Measurements from ENCODE around the gene GLT1D1.

Gene GLT1D1

DNA sequence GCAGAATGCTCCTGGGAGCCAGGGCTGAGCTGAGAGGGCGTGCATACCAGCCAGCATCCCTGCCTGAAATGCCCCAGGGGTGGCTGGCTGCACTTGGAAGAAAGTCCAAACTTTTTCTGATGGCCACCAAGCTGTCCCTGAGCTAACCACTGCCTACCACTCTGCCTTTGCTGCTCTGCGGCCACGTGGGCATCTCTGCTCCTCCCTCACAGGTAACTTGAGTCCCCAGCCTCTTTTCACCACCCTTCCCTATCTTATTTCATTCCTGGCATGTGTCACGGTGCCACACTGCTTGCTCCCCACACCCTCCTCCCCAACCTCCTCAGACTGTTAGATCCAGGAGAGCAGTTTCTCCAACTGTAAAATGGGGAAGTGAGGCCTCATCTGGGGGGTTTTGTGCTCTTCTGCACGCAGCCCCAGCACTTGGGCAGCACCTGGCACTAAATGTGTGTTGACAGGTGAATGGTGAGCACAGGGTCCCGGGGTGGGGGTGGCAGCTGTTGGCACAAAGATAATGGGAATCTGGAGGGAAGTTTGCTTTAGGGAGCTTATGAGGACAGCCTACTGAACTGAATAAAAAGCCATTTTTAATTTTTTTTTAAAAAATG is 113.0 kb downstream of the GLT1D1 start:
- no peak for DNase-seq (ENCODE audit: low read depth)

DNA sequence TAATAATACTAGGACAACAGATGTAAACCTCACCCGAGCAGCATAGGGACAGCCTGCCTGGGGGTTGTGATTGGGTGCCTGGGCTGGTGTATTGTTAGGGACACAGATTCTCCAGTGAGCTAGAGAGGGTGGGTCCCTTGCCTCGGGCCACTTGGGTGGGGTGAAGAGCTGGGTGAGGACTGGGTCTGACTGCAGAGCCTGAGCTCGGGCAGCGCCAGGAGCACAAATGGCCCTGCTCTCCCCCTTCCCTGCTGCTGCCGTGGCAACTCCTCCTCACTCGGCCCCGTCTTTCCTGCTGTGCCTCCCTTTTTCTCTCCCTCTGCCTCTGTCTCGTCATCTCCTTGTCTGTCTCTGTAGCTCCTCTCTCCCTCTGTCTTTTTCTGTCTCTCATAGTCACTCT is 115.4 kb downstream of the GLT1D1 start:
- DNase-seq (ENCODE audit: low read depth): no peak

DNA sequence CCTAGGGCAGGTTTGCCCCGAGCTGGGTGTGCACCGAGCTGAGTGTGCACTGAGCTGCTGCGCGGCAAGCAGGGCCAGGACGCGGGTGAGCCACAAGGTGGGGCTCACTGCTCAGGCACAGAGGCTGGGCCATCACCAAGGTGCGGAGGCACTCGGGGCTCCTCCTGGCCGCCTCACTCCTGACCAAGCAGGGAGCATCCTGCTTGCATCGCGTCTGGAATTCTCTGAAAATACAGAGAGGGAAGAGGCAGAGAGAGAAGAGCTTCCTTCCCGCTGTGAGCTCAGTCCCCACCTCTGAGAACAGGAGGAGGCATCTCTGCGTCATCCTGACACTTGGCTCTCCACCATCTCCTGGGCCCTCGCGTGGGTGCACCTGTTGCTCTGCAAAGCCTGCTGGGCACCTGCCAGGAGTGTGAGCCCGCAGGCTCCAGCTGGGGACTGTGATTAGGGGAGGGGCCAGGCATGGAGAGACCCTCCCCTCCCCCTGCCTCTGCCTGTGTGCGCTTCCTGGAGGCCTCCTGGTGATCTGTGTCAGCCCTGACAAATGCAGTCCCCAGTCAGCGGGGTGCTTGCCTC is 116.3 kb downstream of the GLT1D1 start:
- DNase-seq (ENCODE audit: low read depth): no peak

DNA sequence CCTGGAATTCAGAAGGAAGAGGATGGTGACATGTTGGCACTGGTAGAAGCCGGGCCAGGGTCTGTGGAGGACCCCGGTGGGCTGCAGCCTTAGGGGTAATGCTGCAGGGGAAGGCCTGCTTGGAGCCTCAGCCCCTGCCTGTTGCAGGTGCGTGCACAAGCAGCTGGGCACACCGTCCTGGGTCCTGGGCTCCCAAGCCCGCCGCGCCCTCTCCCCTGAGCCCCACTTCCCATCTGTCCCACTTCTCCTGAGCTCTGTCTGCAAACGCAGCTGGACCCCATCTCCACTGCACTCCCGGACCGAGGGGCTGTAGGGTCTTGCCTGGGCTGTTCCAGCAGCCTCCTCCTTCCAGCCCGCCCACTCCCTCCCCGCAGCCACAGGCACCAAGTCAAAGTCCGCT is 116.8 kb downstream of the GLT1D1 start:
- no peak for DNase-seq (ENCODE audit: low read depth)

DNA sequence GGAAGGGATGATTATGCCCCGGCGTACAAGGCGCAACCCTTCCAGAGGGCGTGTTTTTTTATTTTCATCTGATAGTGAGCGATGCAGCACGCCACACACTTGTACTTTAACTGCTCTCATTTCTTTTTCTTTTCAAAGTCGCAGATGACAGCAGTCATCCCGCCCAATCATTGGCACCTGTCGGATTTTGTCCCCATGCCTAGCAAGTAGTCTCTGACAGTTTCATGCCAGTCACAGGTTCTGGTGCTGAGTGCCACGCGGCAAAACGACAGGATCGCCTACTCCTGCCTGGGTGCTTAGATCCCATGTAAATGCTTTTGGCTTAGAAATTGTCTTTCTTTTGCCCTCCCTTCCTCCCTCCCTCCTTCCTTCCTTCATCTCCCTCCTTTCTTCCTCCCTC is 117.7 kb downstream of the GLT1D1 start:
- no peak for DNase-seq (ENCODE audit: low read depth)

DNA sequence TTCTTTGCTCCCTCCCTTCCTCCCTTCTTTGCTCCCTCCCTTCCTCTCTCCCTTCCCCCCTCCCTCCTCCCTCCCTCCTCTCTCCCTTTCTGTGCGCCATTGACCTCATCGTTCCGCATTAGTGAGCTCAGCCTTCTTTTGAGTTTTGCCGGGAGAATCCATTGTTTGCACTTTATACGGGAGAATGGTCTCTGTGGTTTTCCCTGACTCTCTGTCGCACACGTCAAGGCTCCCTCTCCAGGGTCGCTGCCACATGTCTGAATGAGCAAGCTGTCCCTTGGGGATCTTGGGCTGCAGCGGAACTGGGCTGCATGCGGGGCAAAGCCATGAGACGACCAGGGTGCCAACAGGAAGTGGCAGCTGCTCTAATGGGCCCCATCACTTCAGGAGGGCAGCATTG is 118.5 kb downstream of the GLT1D1 start:
- no peak for DNase-seq (ENCODE audit: low read depth)

DNA sequence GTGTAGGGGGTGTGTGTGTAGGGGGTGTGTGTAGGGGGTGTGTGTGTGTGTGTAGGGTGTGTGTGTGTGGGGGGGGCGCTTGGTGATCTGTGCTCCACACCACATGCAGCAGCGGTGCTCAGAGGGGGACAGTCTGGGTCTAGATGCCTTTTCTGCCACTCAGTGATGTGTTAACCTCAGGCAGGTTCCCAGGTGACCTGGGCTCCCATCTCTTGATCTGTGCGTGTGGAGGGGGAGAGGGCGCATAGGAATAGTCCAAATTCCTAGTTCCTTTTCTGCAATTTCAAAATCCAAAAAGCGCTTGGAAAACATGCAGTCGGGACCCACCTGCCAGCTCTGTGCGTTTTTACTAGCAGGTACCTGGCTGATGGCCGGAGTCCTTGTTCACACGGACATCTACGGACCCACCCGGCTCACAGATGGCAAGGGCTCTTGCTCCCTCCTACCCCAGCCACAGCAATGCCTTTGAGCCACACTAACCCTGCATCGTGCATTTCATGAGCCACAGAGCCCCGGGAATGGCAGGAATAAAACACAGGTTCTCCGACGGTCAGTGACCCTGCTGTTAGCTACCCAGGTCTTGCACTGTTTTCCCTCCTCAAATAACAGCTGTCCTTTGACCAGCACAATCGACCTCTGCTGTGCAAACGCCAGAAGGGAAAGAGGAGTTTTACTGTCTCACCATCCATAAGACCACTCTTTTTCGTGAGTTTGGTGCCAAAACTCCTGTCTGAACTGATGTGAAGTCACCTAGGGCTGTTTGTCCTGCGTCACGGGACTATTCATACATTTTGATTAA is 120.8 kb downstream of the GLT1D1 start:
- DNase-seq (ENCODE audit: low read depth): no peak

DNA sequence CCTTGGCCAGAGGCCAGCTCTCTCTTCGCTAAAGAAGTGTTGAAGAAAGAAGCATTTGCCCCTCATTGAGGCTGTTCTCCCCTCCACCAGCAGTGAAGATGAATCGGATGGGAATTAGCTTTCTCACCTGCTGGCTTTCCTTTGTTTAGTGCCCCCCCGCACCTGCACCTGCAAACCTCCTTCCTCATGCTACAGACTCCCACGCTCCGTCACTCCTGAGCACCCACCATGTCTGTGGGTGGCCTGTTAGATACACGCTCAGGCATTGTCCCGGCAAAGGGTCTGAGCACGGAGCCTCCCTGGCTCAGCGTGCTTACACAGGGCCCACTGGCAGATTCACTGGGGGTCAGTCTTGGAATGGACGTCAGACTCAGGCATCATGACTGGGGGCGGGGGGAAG is 121.6 kb downstream of the GLT1D1 start:
- DNase-seq (ENCODE audit: low read depth): no peak

DNA sequence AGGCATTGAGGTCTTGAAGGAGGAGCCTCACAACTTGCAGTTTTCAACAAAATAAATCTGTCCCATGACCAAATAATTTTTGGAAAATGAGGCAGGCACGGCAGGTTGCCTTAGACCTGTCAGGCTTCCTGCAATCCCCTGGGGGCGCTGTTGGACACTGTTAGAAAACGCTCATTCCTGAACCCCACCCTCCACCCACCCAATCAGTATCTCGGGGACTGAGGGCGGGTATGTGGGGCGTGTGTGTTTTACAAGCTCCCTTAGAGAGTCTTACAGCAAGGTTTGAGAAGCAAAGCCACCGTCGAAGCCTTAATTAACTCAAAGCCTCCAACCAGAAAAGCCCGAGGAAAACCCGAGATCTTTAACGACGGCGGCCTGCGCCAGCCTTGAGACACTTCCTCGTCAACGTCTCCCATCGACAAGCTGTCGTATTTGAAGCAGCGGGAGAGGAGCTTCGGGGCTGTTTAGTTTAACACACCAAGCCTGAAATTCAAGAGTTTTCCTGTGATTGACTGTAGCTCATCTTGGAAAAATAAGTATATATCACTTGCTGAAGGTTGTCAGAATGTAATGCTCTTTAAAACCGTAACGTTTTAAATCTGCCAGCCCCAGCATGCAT is 123.0 kb downstream of the GLT1D1 start:
- no peak for DNase-seq (ENCODE audit: low read depth)

DNA sequence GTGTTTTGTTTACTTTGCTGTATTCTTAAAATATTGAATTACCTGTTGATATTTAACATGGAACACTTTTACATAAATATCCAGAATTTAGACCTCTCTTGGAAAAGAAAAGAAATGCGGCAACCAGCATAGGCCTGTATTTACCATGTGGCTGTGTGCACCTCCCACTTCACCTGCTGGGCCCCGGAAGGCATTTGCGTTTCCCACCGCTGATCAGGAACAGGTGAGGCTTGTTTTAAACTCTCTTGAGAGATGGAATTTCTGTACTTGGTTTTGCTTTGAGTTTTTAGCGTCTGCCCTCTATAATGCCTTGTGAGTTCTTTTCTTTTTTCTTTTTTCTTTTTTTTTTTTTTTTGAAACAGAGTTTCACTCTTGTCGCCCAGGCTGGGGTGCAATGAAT is 124.2 kb downstream of the GLT1D1 start:
- DNase-seq (ENCODE audit: low read depth): no peak

DNA sequence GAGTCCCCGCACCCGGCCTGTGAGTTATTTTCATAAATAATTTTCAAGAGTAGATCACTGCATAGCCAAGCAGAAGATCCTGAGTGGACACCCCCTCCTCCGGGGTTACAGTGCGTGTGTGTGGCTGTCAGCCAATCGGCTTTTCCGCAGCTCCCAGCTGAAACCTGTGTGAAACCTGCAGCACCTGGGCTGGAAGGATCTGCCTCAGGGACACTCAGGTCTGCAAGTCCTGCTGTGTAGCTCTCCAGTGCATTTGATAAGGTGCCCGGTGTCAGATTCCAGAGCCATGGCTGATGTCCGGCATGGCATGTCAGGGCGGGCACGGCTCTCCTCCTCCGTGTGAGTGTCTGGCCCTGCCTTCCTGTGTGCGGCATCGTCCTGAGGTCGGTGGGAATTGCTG is 124.8 kb downstream of the GLT1D1 start:
- DNase-seq (ENCODE audit: low read depth): no peak

DNA sequence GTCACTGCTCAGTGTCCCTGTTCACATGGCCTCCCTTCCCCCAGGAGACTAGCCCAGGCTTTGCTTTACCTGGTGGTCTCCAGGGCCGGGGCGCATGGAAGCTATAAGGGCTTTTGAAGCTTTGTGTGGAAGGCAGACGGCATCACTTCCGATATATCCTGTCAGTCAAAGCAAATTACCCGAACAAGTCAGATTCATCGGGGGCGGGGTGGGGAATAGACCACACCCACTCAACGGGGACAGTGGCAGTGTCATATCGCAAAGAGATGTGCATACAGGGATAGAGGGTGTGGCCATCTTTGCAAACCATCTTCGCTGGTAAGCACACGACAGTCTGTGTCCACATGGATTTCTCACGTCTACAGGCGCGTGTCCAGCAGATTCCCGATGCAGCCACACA is 127.3 kb downstream of the GLT1D1 start:
- DNase-seq (ENCODE audit: low read depth): no peak

DNA sequence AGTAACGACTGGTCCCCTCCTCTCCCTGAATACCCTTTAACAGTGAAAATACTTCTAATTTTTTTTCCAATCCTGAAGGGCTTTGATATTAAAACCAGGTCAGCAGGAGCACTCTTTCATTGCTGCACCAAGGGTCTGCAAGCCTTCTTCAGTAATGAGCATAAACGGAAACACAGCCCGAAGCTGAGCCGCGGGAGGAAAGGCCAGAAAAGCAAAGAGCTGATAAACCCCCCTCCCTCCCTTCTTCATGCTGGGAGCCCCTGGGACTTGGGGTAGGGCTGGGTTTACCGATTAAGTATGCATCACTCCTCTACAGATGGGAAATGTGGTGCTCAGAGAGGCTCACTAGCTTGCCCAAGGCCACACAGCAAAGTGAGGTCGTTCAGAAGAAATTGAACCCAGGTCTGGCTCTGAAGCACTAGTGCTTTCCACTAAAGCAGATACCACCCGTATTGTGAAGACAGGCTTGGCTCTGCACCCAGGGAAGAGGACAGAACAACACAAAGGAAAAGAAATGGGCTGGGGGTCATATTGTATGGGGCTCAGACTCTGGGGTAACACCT is 128.8 kb downstream of the GLT1D1 start:
- no peak for DNase-seq (ENCODE audit: low read depth)

DNA sequence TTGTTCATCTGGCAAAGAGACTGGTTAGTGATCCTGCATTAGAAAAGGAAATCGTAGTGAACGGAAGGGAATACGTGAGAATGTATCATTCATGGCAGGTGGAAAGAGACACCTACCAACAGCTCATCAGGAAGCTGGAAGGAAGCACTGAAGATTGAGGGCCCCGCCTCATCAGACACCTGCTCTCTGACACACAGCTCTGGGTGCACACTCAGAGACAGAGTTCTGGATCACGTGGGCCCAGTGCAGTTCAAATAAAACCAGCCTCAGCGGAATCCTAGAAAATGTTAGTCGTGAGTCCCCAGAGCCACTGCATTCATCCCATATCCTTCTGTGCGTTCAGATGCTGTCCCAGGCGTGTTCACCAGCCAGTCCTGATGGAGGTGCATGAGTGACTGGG is 129.7 kb downstream of the GLT1D1 start:
- no peak for DNase-seq (ENCODE audit: low read depth)

DNA sequence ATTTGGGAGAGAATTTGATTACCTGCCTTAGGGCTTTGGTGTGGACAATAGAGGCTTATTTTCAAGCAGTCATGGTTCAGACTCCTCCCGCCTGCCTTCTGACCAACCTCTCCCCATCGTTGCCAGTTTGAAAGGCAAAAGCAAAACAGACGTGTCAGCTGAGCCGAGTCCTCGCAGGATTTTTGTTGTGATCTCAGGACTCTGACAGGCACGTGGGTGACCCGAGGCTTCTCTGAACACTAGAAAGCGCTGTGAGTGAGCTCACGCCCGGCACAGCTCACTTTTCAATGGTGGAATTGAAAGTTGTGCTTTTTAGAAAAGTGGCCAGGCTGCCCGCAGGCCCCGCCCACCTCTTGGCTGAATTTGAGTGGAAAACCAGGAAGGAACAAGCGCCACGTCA is 130.1 kb downstream of the GLT1D1 start:
- DNase-seq (ENCODE audit: low read depth): no peak

DNA sequence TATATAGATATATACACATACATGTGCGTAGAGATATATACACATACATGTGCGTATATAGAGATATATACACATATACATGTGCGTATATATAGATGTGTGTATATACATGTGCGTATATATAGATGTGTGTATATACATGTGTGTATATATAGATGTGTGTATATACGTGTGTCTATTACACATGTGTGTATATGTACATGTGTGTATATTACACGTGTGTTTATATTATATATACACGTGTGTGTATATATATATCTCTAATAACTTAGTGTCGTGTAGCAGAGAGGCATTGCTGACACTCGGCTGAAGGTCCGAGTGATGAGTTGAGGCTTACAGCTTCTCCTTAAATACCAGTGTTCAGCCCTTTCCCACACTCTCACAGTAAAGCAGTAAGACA is 133.7 kb downstream of the GLT1D1 start:
- no peak for DNase-seq (ENCODE audit: low read depth)

DNA sequence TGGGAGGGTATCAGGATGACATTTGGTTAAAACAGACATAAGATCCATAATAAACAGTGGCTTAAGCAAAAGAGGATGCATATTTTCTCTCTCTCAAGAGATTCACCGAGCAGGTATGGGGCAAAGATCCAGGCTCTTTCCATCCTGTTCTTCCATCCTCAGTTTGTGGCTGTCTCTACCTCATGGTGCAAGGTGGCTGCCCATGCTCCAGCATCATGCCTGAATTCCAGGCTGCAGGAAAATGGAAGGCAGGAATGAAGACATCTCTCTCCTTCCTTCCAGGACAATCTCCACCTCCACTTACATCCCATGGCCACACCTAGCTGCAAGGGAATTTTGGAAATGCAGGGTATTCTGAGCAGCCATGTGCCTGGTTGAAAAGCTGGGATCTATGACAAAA is 136.0 kb downstream of the GLT1D1 start:
- no peak for DNase-seq (ENCODE audit: low read depth)

DNA sequence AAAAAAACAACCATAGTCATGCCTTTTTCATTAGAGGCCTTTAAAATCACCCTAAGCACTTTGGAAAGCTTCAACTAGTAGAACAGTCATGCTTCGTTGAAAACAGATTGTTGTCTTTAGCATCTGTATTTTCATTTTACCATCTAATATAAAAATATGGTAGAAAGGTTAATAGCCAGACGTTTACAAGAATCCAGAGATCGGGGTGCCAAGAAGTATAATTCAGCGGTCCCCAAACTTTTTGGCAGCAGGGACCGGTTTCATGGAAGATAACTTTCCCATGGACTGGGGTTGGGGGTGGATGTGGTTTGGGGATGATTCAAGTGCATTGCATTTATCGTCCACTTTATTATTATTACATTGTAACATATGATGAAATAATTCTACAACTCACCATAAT is 138.4 kb downstream of the GLT1D1 start:
- no peak for DNase-seq (ENCODE audit: low read depth)

DNA sequence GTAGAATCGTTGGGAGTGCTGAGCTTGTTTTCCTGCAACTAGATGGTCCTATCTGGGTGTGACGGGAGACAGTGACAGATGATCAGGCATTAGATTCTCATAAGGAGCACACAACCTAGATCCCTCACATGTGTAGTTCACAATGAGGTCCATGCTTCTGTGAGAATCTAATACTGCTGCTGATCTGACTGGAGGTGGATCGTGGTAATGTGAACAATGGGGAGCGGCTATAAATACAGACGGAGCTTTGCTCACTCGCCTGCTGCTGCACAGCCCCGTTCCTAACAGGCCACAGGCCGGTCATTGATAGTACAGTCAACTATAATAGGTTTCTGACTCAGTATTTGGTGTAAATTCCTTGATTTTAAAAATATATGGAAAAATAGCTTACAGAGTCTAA is 138.8 kb downstream of the GLT1D1 start:
- no peak for DNase-seq (ENCODE audit: low read depth)

DNA sequence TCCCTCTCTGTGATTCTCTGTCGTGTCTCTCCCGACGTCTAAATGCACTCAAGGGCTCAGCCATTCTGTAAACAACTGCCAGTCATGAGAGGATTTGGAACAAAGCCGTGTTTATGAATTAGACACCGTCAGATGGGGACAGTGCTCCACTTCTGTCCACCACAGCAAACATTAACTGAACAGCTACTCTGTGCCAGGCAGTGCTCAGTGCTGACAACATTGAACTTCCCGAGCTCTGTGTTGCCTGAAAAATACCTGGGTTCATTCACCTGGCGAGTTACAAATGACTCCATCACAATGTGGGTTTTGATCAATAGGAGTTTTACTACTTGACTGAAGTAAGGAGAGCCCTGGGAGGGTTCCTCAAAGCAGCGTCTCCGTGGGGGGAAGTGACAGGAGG is 139.3 kb downstream of the GLT1D1 start:
- no peak for DNase-seq (ENCODE audit: low read depth)

DNA sequence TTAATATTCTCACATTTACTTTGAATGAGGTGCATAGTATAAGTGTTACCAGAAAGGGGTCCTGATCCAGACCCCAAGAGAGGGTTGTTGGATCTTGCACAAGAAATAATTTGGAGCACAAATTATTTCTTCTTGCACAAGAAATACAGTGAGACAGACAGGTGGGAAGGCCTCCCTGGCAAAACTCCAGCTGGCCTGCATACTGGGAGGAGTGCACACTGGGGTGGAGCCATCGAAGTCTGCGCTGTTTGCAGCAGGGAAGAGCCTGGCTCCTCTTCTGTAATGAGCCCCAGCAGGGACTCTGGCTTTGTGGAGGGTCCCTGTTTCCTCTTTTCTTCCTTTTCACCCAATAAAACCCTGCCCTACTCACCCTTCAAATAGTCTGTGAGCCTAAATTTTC is 141.6 kb downstream of the GLT1D1 start:
- DNase-seq (ENCODE audit: low read depth): no peak

DNA sequence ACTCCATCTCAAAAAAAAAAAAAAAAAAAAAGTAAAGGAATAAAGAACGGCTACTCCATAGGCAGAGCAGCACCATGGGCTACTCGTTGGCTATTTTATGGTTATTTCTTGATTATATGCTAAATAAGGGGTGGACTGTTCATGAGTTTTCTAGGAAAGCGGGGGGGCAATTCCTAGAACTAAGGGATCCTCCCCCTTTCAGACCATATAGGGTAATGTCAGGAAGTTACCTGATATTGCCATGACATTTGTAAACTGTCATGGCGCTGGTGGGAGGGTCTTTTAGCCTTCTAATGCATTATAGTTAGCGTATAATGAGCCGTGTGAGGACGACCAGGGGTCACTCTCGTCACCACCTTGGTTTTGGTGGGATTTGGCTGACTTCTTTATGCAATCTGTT is 142.3 kb downstream of the GLT1D1 start:
- no peak for DNase-seq (ENCODE audit: low read depth)

DNA sequence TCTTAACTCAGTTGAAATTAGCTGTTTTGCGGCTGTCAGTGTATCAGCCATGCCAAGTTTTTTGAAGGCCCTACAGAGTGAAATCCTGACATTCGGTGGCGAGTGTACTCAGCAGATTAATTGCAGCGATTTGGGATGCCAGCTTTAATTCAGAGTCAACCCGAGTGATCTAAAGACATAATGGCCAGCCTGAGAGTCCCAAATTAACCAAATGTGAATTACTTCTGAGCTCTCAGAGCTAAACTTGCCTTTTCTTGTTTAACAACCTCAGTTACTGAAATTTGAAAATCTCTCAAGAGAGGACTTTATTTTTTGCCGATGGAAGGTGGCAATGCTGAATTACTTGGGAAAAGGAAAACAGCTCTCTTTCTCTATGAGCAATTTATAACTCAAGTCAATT is 148.5 kb downstream of the GLT1D1 start:
- DNase-seq (ENCODE audit: low read depth): no peak
